Measurements from ENCODE around the gene CCL23. TPM values are rescaled to one million over a fixed set of nuclear protein-coding genes. Genes with fewer than 3 reads are reported as not detected.

The CCL23 gene
- total RNA-seq, 4 donors from 2014 or later = not detected

- in situ Hi-C loops (cut with MboI; ENCODE audit: low sequenced_read_pairs in 4 of 4) = no loop called here
- no peak overlapping the region for H3K4me3 ChIP-seq
- TF ChIP-seq CTCF (IDR thresholded peaks at IDR 0.05 in 4 of 5, conservative IDR thresholded peaks at IDR 0.05 in 1 of 5) (no peak), POLR2A (IDR thresholded peaks at IDR 0.05) (no peak)
Observed at GRCh38 chr17:36011201-36011600, 6.6 kb downstream of the CCL23 start.

GRCh38 chr17:36008998-36009665, 8.6 kb downstream of the CCL23 start:
- Histone ChIP-seq H3K27me3 (no peaks in the 10 kb centered on the region), H3K27ac (no peak overlapping the region), H3K4me3 (no peak overlapping the region), H3K36me3 (no peaks in the 10 kb centered on the region), H3K4me1 (no peaks in the 10 kb centered on the region), H3K9me3 (no peaks in the 10 kb centered on the region)
- ATAC-seq (no peak), DNase-seq (no peak)
- intact Hi-C loops (cut with DNase I; ENCODE audit: low total_unique reads) = no loop called here
- in situ Hi-C loops (cut with MboI; ENCODE audit: low sequenced_read_pairs in 4 of 4) = no loop called here
- TF ChIP-seq POLR2A (IDR thresholded peaks at IDR 0.05) = no peak
- TF ChIP-seq CTCF (IDR thresholded peaks at IDR 0.05 in 4 of 5, conservative IDR thresholded peaks at IDR 0.05 in 1 of 5) = peak in 1 of 5 experiments; percentile 18

More at GRCh38 chr17:36011201-36011600, 6.6 kb downstream of the CCL23 start:
- Histone ChIP-seq H3K4me1 (no peaks in the 10 kb centered on the region), H3K36me3 (no peaks in the 10 kb centered on the region), H3K27ac (no peak overlapping the region), H3K27me3 (no peaks in the 10 kb centered on the region), H3K9me3 (no peaks in the 10 kb centered on the region)
- ATAC-seq = no peak
- DNase-seq = no peak
- intact Hi-C loops (cut with DNase I; ENCODE audit: low total_unique reads) = no loop called here

- H3K4me3 ChIP-seq = no peak overlapping the region
- H3K4me1 ChIP-seq = no peaks in the 10 kb centered on the region
- DNase-seq (no peak), ATAC-seq (no peak)
- intact Hi-C loops (cut with DNase I; ENCODE audit: low total_unique reads) (no loop called here), in situ Hi-C loops (cut with MboI; ENCODE audit: low sequenced_read_pairs in 4 of 4) (no loop called here)
- no peak overlapping the region for H3K27ac ChIP-seq
- H3K9me3 ChIP-seq = no peaks in the 10 kb centered on the region
- TF ChIP-seq CTCF (IDR thresholded peaks at IDR 0.05 in 4 of 5, conservative IDR thresholded peaks at IDR 0.05 in 1 of 5) = no peak
- TF ChIP-seq POLR2A (IDR thresholded peaks at IDR 0.05) = no peak
- H3K36me3 ChIP-seq = no peaks in the 10 kb centered on the region
- no peaks in the 10 kb centered on the region for H3K27me3 ChIP-seq
Observed at GRCh38 chr17:36004594-36005108, 13.1 kb downstream of the CCL23 start.

GRCh38 chr17:36002631-36003030, 15.1 kb downstream of the CCL23 start:
- no peaks in the 10 kb centered on the region for H3K9me3 ChIP-seq

More at GRCh38 chr17:36002631-36003030, 15.1 kb downstream of the CCL23 start:
- no peaks in the 10 kb centered on the region for H3K36me3 ChIP-seq
- H3K27ac ChIP-seq = no peak overlapping the region
- intact Hi-C loops (cut with DNase I; ENCODE audit: low total_unique reads) = no loop called here
- no peak overlapping the region for H3K4me3 ChIP-seq
- no peak for DNase-seq
- ATAC-seq = no peak
- no peaks in the 10 kb centered on the region for H3K27me3 ChIP-seq
- H3K4me1 ChIP-seq = no peaks in the 10 kb centered on the region
- in situ Hi-C loops (cut with MboI; ENCODE audit: low sequenced_read_pairs in 4 of 4) = no loop called here
- TF ChIP-seq CTCF (IDR thresholded peaks at IDR 0.05 in 4 of 5, conservative IDR thresholded peaks at IDR 0.05 in 1 of 5) = no peak
- TF ChIP-seq POLR2A (IDR thresholded peaks at IDR 0.05) = no peak
